Suprapubic skin (tissue), 3 donors: ENCODE measurements around the gene POLDIP2.

Source experiments
- CTCF ChIP-seq, 2 donors: fragments of 200-600 bp in 1 of 2; fragments of 450-650 bp in 1 of 2; sonication (generic) in 1 of 2; IDR thresholded peaks; one replicate each; pipeline ENCODE4 v1.5.1; 2016 to 2019; ENCODE audit warnings: antibody characterized with exemption in 2 of 2, mild to moderate bottlenecking in 1 of 2, moderate library complexity in 1 of 2
- POLR2AphosphoS5 ChIP-seq, 3 donors: sonication (generic); formaldehyde crosslinking; IDR thresholded peaks; one replicate each; pipeline ENCODE4 v1.6.1; 2017; ENCODE audit warnings: antibody characterized with exemption in 3 of 3

GRCh38 chr17:28324267-28324745, 33.0 kb downstream of the POLDIP2 start:
- TF ChIP-seq CTCF (IDR thresholded peaks at IDR 0.05) (no peak), POLR2AphosphoS5 (IDR thresholded peaks at IDR 0.05) (no peak)
